HPDE6-E6E7 (cell line): ENCODE results near the gene BDKRB2.

ENCODE experiments used
- DNase-seq: peaks from one replicate; pipeline ENCODE4 v3.0.0; 2011; ENCODE audit warnings: missing footprints; ENCODE audit errors: extremely low spot score

Gene BDKRB2

DNA sequence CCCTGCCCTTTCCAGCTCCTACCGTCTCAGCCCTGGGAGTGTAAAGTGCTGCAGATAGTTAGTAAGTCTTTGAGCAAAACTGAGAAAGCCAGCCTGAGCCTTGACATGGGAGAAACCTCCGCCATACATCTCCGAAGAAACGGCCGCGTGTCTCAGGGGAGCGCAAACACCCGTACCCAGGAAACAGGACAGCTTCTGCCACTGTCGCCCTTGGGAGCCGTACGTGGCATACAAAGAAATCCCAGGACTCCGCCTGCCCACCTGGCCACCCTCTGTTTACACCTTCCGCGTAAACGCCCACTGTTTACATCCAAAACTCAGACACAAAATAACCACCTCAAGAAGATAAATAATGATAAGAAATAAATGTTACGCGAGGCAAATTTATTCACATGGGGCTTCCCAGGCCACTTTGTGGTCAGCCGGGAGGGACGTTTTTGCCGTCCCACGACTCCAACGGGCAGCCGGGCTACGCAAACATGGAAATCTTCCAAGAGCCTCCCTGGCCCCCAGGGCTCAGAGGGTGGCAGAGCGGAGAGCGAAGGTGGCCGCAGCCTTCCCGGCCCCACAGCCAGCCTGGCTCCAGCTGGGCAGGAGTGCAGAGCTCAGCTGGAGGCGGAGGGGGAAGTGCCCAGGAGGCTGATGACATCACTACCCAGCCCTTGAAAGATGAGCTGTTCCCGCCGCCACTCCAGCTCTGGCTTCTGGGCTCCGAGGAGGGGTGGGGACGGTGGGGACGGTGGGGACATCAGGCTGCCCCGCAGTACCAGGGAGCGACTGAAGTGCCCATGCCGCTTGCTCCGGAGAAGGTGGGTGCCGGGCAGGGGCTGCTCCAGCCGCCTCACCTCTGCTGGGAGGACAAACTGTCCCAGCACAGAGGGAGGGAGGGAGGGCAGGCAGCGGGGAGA, at the start of gene BDKRB2:
TSS of gene BDKRB2 (plus strand) at position 689 of the 908 bp plus-strand sequence. CDS start 32,269 bp downstream, outside the sequence.
- DNase-seq = peak; percentile 98

GRCh38 chr14:96154900-96155299, 49.7 kb upstream of the BDKRB2 start:
- DNase-seq = no peak

- DNase-seq = no peak
These were observed 47.6 kb upstream of the BDKRB2 start for GRCh38 chr14:96156804-96157760.

- DNase-seq = no peak
These were observed 45.9 kb upstream of the BDKRB2 start for GRCh38 chr14:96158735-96159134.

- no peak for DNase-seq
These were observed 44.3 kb upstream of the BDKRB2 start for GRCh38 chr14:96160076-96160912.

GRCh38 chr14:96160913-96161310, 43.7 kb upstream of the BDKRB2 start:
- no peak for DNase-seq

DNA sequence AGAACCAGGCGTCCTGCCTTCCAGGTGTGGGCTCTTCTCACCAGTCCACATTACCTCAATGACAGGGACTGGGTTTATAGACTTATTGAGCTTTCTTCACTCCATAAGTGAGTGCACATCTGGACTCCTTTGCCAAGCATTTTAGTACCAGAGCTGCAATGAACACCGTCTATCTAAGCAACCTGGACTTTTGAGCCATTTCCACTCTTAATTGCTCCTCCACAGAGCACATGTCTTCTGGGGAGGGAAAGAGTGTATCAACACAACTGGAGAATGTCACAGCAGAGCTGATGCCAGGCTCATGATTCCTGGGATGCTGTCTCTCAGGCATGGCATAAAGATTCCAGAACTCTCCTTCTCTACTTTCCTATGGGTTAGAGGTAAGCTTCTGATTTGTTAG, 43.0 kb upstream of the BDKRB2 start:
- no peak for DNase-seq

GRCh38 chr14:96162265-96162664, 42.4 kb upstream of the BDKRB2 start:
- no peak for DNase-seq

DNA sequence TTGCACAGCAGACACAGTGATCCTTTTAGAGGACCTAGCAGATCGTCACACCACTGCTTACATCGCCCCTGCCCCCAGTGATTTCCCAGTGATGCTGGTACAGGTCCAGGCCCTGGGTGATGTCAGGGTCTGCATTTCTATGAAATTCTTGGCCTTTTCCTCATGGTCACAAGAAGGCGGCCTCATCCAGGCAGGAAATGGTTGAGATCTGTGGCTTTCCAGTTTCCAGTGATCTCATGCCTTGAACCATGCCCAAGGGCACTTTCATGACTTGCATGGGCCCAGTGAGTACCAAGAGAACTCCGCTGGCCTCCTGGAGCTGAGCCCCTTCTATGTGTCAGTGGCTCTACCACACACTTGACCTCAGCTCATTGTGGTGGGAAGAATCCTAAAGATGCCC, 41.9 kb upstream of the BDKRB2 start:
- DNase-seq = no peak

- DNase-seq = no peak
These were observed 39.7 kb upstream of the BDKRB2 start for GRCh38 chr14:96164861-96165490.

GRCh38 chr14:96165493-96166436, 38.9 kb upstream of the BDKRB2 start:
- DNase-seq = no peak

- DNase-seq = no peak
These were observed 38.0 kb upstream of the BDKRB2 start for GRCh38 chr14:96166461-96167223.

- DNase-seq = peak; percentile 79
These were observed 37.2 kb upstream of the BDKRB2 start for GRCh38 chr14:96167224-96168148.

GRCh38 chr14:96168581-96168980, 36.1 kb upstream of the BDKRB2 start:
- no peak for DNase-seq

DNA sequence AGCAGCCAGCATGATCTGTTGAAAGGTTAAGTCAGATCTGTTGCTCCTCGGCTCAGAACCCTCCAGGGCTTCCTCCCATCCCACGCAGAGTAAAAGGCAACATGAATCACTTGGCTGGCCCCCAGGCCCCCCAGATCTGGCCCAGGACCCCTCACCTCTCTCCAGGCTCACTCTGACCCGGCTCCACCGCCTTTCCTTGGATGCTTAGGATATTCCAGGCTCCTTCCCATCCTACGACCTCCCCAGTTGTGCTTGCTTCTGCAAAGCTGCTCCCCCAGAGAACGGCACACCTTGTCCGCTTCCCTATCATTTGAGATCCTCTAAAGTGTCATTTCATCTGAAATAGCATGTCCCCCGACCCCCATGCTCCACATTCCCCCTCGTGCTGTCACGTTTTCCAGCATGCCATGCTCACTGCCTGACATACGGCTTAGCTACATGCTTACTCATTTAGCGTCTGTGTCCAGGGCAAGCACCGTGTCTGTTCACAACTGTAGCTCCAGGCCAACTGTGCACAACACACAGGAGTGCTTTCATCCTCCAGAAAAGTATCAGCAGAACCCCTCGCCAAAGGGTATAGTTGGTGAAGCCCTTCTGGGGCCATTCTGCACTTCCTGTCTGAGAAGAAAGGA, 33.6 kb upstream of the BDKRB2 start:
- no peak for DNase-seq

GRCh38 chr14:96173636-96174475, 30.8 kb upstream of the BDKRB2 start:
- DNase-seq = no peak

- no peak for DNase-seq
These were observed 28.4 kb upstream of the BDKRB2 start for GRCh38 chr14:96176275-96176674.
